Activated CD4-positive, alpha-beta T cell treated with anti-CD3 and anti-CD28 coated beads for 36 hours (primary cell): ENCODE results near the gene WBP2NL. TPM values are rescaled to one million over a fixed set of nuclear protein-coding genes. Genes with fewer than 3 reads are reported as not detected.

ENCODE experiments used
- ATAC-seq: fragments of 200-7000 bp; cut with Tn5 transposase; one replicate; pipeline ENCODE4 v1.10.0; 2021; ENCODE audit warnings: mild to moderate bottlenecking, moderate library complexity
- CTCF ChIA-PET: fragments of 350-600 bp; sonication (Branson Sonifier 250); formaldehyde crosslinking; loops from one replicate; lab custom pipeline; 2021; ENCODE audit warnings: antibody characterized with exemption; lab: Charles Lee
- POLR2A ChIA-PET: fragments of 350-600 bp; sonication (Branson Sonifier 250); formaldehyde crosslinking; loops from one replicate; lab custom pipeline; 2021; ENCODE audit warnings: antibody characterized with exemption, inconsistent platforms; lab: Charles Lee
- DNase-seq: peaks from one replicate; pipeline ENCODE4 v3.0.0-alpha.2; 2020
- H3K27ac Mint-ChIP-seq: one replicate; pipeline ENCODE4 v1.8.0; 2021; ENCODE audit warnings: mixed read lengths
- H3K27me3 Mint-ChIP-seq: one replicate; pipeline ENCODE4 v1.8.0; 2021; ENCODE audit warnings: mixed read lengths
- H3K36me3 Mint-ChIP-seq: one replicate; pipeline ENCODE4 v1.8.0; 2021; ENCODE audit warnings: low read depth, mixed read lengths
- H3K4me1 Mint-ChIP-seq: one replicate; pipeline ENCODE4 v1.8.0; 2021; ENCODE audit warnings: mixed read lengths
- H3K4me3 Mint-ChIP-seq: one replicate; pipeline ENCODE4 v1.8.0; 2021; ENCODE audit warnings: mild to moderate bottlenecking, moderate library complexity, mixed read lengths
- H3K9me3 Mint-ChIP-seq: one replicate; pipeline ENCODE4 v1.8.0; 2021; ENCODE audit warnings: low read depth, mixed read lengths
- intact Hi-C, 2 experiments: fragments of 100-400 bp; cut with DNase I in 1 of 2; cut with micrococcal nuclease in 1 of 2; formaldehyde crosslinking; loops; one replicate each; pipeline versions ENCODE4 v1.14.2 to v1.15.1; 2022 to 2024; cut with DNase I, micrococcal nuclease
- total RNA-seq, 2 experiments: library from RNA; stranded (reverse); gene quantifications; one replicate each; pipeline ENCODE4 v1.2.3, GENCODE V29; 2021

Gene WBP2NL
- total RNA-seq, 2 experiments from 2014 or later: 0.30 to 0.54 TPM

DNA sequence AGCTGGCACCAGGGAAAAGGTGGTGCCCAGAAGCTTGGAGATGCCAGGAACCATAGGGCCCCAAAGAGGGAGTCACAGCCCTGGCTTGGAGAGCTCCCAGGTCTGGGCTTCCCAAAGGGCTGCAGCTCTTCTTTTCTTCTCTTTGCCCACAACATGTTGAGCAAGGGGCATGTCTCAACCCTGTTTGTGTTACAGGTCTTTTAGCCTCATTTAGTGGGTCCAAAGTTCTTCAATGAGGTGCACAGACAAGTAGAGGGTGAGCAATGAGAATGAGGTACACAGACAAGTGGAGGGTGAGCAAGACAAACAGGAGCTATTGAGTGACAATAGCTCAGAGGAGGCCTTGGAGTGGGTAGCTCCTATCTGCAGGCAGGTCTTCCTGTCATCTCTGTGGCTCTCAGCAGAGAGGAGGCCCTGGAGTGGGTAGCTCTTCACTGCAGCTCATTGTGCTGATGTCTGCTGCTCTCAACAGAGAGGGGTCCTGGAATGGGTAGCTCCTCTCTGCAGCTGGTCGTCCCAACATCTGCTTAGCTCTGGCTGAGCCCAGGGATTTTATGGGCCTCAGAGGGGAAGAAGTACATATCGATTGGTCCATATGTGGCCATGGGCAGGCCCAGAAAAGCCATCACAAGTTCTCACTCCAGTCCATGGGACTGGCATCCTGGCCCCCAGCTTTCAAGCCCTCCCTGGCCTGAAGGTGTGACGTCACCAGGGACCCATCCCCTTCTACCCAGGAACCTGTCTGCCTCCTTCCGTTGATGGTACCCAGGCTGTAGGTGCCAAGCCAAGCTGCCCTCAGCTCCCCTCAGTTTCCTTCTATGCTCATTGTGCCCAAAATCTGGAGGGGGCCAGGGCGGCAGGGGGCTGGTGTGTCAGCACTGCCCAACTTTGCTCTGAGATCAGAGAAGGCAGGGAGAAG lies 34.9 kb downstream of the WBP2NL start:
- Mint-ChIP-seq H3K4me1 (peaks cover 19% of the 10 kb centered on the region), H3K36me3 (peaks cover 9% of the 10 kb centered on the region), H3K27me3 (no peaks in the 10 kb centered on the region), H3K27ac (no peak overlapping the region), H3K4me3 (no peak overlapping the region), H3K9me3 (peaks cover 14% of the 10 kb centered on the region)
- intact Hi-C loops: no loop called here
- peak; percentile 29 for DNase-seq
- ChIA-PET POLR2A (no interaction called here), CTCF (interaction anchor here (0.7 kb wide), 1 partner anchor 57 kb away, joined by 3 read pairs; the partner anchor contains the start of gene NDUFA6)
- no peak for ATAC-seq

DNA sequence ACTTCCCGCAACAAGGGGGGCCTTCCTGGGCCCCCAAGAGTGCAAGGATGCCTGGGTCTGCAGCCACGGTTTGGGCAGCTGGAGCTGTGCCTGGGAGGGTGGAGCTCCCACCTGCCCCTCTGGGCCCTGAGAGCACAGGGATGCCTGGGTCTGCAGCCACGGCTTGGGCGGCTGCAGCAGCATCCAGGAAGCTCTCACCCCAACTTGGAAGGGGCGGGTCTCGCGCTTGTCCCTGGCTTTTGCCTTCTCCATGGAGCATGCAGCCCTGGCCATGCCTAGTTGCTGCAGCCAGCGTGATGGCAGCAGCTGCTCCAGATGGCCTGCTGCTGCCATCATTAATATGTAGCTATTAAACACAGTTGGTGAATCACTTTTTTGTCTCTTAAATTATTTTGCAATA lies 36.7 kb downstream of the WBP2NL start:
- Mint-ChIP-seq H3K9me3 (peaks cover 14% of the 10 kb centered on the region), H3K4me1 (peaks cover 17% of the 10 kb centered on the region), H3K27ac (no peak overlapping the region), H3K4me3 (no peak overlapping the region), H3K36me3 (peaks cover 9% of the 10 kb centered on the region), H3K27me3 (no peaks in the 10 kb centered on the region)
- POLR2A ChIA-PET: no interaction called here
- no peak for ATAC-seq
- CTCF ChIA-PET: interaction anchor here (0.6 to 1.1 kb wide), 2 partner anchors 177 to 223 kb away, joined by 3 to 5 read pairs; no protein-coding TSS in a partner anchor
- DNase-seq: no peak
- intact Hi-C loops: no loop called here

- ChIA-PET CTCF (no interaction called here), POLR2A (no interaction called here)
- no peak for ATAC-seq
- Mint-ChIP-seq H3K4me1 (no peaks in the 10 kb centered on the region), H3K27me3 (no peaks in the 10 kb centered on the region), H3K36me3 (peaks cover 10% of the 10 kb centered on the region), H3K9me3 (peaks cover 17% of the 10 kb centered on the region), H3K4me3 (no peak overlapping the region), H3K27ac (no peak overlapping the region)
- intact Hi-C loops: no loop called here
- DNase-seq: no peak
These were observed 40.7 kb downstream of the WBP2NL start for GRCh38 chr22:42039271-42039670.

- CTCF ChIA-PET: interaction anchor here (0.5 to 1.9 kb wide), 3 partner anchors 28 to 616 kb away, joined by 3 to 4 read pairs (median 4); no protein-coding TSS in a partner anchor
- intact Hi-C loops: no loop called here
- no peaks in the 10 kb centered on the region for H3K27me3 Mint-ChIP-seq
- H3K27ac Mint-ChIP-seq: no peak overlapping the region
- POLR2A ChIA-PET: no interaction called here
- DNase-seq (no peak), ATAC-seq (no peak)
- H3K4me1 Mint-ChIP-seq: no peaks in the 10 kb centered on the region
- H3K4me3 Mint-ChIP-seq: no peak overlapping the region
- peaks cover 11% of the 10 kb centered on the region for H3K9me3 Mint-ChIP-seq
- H3K36me3 Mint-ChIP-seq: peaks cover 8% of the 10 kb centered on the region
These were observed 43.2 kb downstream of the WBP2NL start for GRCh38 chr22:42041784-42042183.

DNA sequence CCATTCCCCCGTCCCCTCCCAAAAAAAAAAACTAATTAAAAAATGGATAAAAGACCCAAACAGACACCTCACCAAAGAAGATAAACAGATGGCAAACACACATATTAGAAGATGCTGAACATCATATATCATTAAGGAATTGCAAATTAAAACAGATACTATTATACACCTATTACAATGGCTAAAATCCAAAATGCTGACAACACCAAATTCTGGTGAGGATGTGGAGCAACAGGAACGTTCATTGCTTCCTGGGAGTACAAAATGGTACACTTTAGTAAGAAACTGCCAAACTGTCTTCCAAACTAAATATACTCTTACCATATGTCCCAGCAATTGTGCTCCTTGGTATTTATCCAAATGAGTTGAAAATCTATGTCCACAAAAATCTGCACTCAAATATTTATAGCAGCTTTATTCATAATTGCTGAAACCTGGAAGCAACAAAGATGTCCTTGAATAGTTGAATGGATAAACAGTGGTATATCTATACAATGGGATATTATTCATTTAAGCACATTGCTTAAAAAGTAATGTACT lies 52.1 kb downstream of the WBP2NL start:
- H3K4me1 Mint-ChIP-seq: no peaks in the 10 kb centered on the region
- intact Hi-C loops: no loop called here
- no peak overlapping the region for H3K4me3 Mint-ChIP-seq
- ChIA-PET POLR2A (no interaction called here), CTCF (interaction anchor here (0.6 kb wide), 1 partner anchor 261 kb away, joined by 3 read pairs; no protein-coding TSS in a partner anchor)
- peaks cover 2% of the 10 kb centered on the region for H3K36me3 Mint-ChIP-seq
- no peaks in the 10 kb centered on the region for H3K9me3 Mint-ChIP-seq
- no peak for ATAC-seq
- H3K27ac Mint-ChIP-seq: no peak overlapping the region
- H3K27me3 Mint-ChIP-seq: no peaks in the 10 kb centered on the region
- no peak for DNase-seq

GRCh38 chr22:42052765-42053164 lies 54.2 kb downstream of the WBP2NL start:
- peaks cover 10% of the 10 kb centered on the region for H3K36me3 Mint-ChIP-seq
- no peak for ATAC-seq
- no peak for DNase-seq
- ChIA-PET CTCF (no interaction called here), POLR2A (no interaction called here)
- no peak overlapping the region for H3K27ac Mint-ChIP-seq
- H3K4me1 Mint-ChIP-seq: no peaks in the 10 kb centered on the region
- peaks cover 8% of the 10 kb centered on the region for H3K9me3 Mint-ChIP-seq
- H3K4me3 Mint-ChIP-seq: no peak overlapping the region
- intact Hi-C loops: no loop called here
- no peaks in the 10 kb centered on the region for H3K27me3 Mint-ChIP-seq

DNA sequence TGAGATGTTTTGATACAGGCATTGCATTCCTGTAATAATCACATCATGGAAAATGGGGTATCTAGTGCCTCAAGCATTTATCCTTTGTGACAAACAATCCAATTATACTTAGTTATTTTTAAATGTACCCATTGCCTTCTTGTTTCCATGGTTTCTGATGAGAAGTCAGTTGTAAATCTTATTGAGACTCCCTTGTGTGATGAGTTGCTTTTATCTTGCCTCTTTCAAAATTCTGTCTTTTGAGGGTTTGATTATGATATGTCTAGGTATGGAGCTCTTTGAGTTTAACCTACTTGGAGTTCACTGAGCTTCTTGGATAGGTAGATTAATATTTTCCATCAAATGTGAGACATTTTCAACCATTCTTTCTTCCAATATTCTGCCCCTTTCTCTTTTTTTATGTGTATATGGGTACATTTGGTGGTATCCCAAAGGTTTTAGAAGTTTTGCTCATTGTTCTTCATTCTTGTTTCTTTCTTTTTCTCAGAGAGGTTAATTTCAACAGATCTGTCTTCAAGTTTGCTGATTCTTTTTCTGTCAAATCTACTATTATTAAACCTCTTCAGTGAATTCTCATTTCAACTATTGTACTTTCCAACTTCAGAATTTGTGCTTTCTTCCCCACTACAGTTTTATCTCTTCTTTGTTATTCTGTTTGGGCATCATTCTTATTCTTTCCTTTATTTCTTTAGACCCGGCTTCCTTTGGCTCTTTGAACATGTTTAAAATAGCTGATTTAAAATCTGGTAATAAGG lies 58.3 kb downstream of the WBP2NL start:
- Mint-ChIP-seq H3K36me3 (peaks cover 36% of the 10 kb centered on the region), H3K4me1 (no peaks in the 10 kb centered on the region), H3K27me3 (no peaks in the 10 kb centered on the region), H3K27ac (no peak overlapping the region), H3K9me3 (peaks cover 12% of the 10 kb centered on the region), H3K4me3 (no peak overlapping the region)
- DNase-seq: no peak
- no peak for ATAC-seq
- ChIA-PET POLR2A (no interaction called here), CTCF (no interaction called here)
- intact Hi-C loops: no loop called here

GRCh38 chr22:42060489-42060888 lies 61.9 kb downstream of the WBP2NL start:
- DNase-seq (no peak), ATAC-seq (no peak)
- Mint-ChIP-seq H3K27ac (no peak overlapping the region), H3K4me3 (no peak overlapping the region), H3K4me1 (no peaks in the 10 kb centered on the region), H3K9me3 (peaks cover 12% of the 10 kb centered on the region), H3K27me3 (no peaks in the 10 kb centered on the region), H3K36me3 (peaks cover 57% of the 10 kb centered on the region)
- ChIA-PET POLR2A (no interaction called here), CTCF (interaction anchor here (0.6 to 1.1 kb wide), 2 partner anchors 16 to 528 kb away, joined by 3 read pairs; no protein-coding TSS in a partner anchor)
- intact Hi-C loops: no loop called here

DNA sequence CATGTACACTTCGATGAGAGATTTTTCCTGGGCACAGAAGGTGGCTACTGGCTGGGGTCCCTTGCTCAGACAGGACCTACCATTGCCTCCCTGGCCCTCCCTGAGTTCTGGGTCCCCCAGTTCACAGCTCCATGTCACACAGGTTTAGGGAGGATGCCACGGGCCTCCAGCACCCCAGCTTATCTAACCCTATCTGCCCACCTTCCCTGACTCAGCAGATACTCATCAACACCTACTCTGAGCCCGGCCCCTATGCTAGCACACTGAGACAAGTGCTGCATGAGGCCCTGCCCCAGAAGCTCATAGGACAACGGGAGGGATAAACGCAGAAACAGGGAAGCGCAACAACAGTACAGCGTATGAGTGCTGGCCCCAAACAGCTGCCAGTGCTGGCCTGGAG lies 62.5 kb downstream of the WBP2NL start:
- intact Hi-C loops: no loop called here
- CTCF ChIA-PET: interaction anchor here (0.5 to 1.1 kb wide), 3 partner anchors 17 to 528 kb away, joined by 3 to 5 read pairs (median 3); no protein-coding TSS in a partner anchor
- Mint-ChIP-seq H3K27me3 (no peaks in the 10 kb centered on the region), H3K27ac (no peak overlapping the region), H3K4me3 (no peak overlapping the region), H3K36me3 (peaks cover 60% of the 10 kb centered on the region), H3K4me1 (no peaks in the 10 kb centered on the region), H3K9me3 (peaks cover 12% of the 10 kb centered on the region)
- ATAC-seq: no peak
- DNase-seq: no peak
- POLR2A ChIA-PET: no interaction called here

GRCh38 chr22:42062506-42063170 lies 64.0 kb downstream of the WBP2NL start:
- no peaks in the 10 kb centered on the region for H3K27me3 Mint-ChIP-seq
- H3K9me3 Mint-ChIP-seq: peaks cover 4% of the 10 kb centered on the region
- no peaks in the 10 kb centered on the region for H3K4me1 Mint-ChIP-seq
- H3K36me3 Mint-ChIP-seq: peaks cover 57% of the 10 kb centered on the region
- H3K4me3 Mint-ChIP-seq: no peak overlapping the region
- intact Hi-C loops: no loop called here
- POLR2A ChIA-PET: no interaction called here
- no peak overlapping the region for H3K27ac Mint-ChIP-seq
- CTCF ChIA-PET: interaction anchor here (1.0 to 2.0 kb wide), 2 partner anchors 13 to 29 kb away, joined by 3 to 5 read pairs; no protein-coding TSS in a partner anchor
- no peak for DNase-seq
- ATAC-seq: no peak

- Mint-ChIP-seq H3K36me3 (peaks cover 53% of the 10 kb centered on the region), H3K9me3 (no peaks in the 10 kb centered on the region), H3K4me1 (peaks cover 4% of the 10 kb centered on the region), H3K27ac (no peak overlapping the region), H3K27me3 (no peaks in the 10 kb centered on the region), H3K4me3 (no peak overlapping the region)
- CTCF ChIA-PET: interaction anchor here (0.9 to 2.0 kb wide), 3 partner anchors 11 to 367 kb away, joined by 3 to 5 read pairs (median 3); no protein-coding TSS in a partner anchor
- DNase-seq: no peak
- POLR2A ChIA-PET: no interaction called here
- no peak for ATAC-seq
- intact Hi-C loops: no loop called here
These were observed 66.0 kb downstream of the WBP2NL start for GRCh38 chr22:42064629-42065028.
